HEK293 (cell line): ENCODE data around the gene ARMC2.

ENCODE experiments used
- HIC1 ChIP-seq: fragments of 450-650 bp; formaldehyde crosslinking; IDR thresholded peaks from 2 replicates; pipeline ENCODE4 v1.5.1; 2016; ENCODE audit warnings: missing biosample characterization, missing genetic modification characterization
- KLF9 ChIP-seq: fragments of 450-650 bp; formaldehyde crosslinking; IDR thresholded peaks from 2 replicates; pipeline ENCODE4 v1.5.1; 2016; ENCODE audit warnings: missing biosample characterization, missing genetic modification characterization, low read depth
- MYNN ChIP-seq: fragments of 450-650 bp; formaldehyde crosslinking; IDR thresholded peaks from 2 replicates; pipeline ENCODE4 v1.5.1; 2016; ENCODE audit warnings: missing biosample characterization, missing genetic modification characterization, borderline replicate concordance
- PRDM10 ChIP-seq: fragments of 450-650 bp; formaldehyde crosslinking; IDR thresholded peaks from 2 replicates; pipeline ENCODE4 v1.5.1; 2016; ENCODE audit warnings: missing biosample characterization, missing genetic modification characterization
- PRDM2 ChIP-seq: fragments of 450-650 bp; formaldehyde crosslinking; IDR thresholded peaks from 2 replicates; pipeline ENCODE4 v1.5.1; 2016; ENCODE audit warnings: missing biosample characterization, missing genetic modification characterization, borderline replicate concordance
- ZBTB20 ChIP-seq: fragments of 450-650 bp; formaldehyde crosslinking; IDR thresholded peaks from 2 replicates; pipeline ENCODE4 v1.5.1; 2016; ENCODE audit warnings: missing biosample characterization, missing genetic modification characterization
- ZNF121 ChIP-seq: fragments of 450-650 bp; formaldehyde crosslinking; IDR thresholded peaks from 2 replicates; pipeline ENCODE4 v1.5.1; 2016; ENCODE audit warnings: missing biosample characterization, missing genetic modification characterization
- ZNF157 ChIP-seq: fragments of 450-650 bp; formaldehyde crosslinking; IDR thresholded peaks from 2 replicates; pipeline ENCODE4 v1.5.1; 2016; ENCODE audit warnings: missing biosample characterization, missing genetic modification characterization
- ZNF221 ChIP-seq: fragments of 450-650 bp; formaldehyde crosslinking; IDR thresholded peaks from 2 replicates; pipeline ENCODE4 v1.5.1; 2017; ENCODE audit warnings: missing biosample characterization, missing genetic modification characterization, borderline replicate concordance
- ZNF280D ChIP-seq: fragments of 450-650 bp; formaldehyde crosslinking; IDR thresholded peaks from 2 replicates; pipeline ENCODE4 v1.5.1; 2016; ENCODE audit warnings: missing biosample characterization, missing genetic modification characterization
- ZNF292 ChIP-seq: fragments of 450-650 bp; formaldehyde crosslinking; IDR thresholded peaks from 2 replicates; pipeline ENCODE4 v1.5.1; 2016; ENCODE audit warnings: low read depth, missing biosample characterization, missing genetic modification characterization, borderline replicate concordance
- ZNF426 ChIP-seq: fragments of 450-650 bp; formaldehyde crosslinking; IDR thresholded peaks from 2 replicates; pipeline ENCODE4 v1.5.1; 2017; ENCODE audit warnings: missing biosample characterization, missing genetic modification characterization, mild to moderate bottlenecking, inconsistent platforms, moderate library complexity
- ZNF518A ChIP-seq: fragments of 450-650 bp; formaldehyde crosslinking; conservative IDR thresholded peaks from 2 replicates; pipeline ENCODE4 v1.5.1; 2016; ENCODE audit warnings: low read depth, missing biosample characterization, missing genetic modification characterization
- ZNF791 ChIP-seq: fragments of 450-650 bp; formaldehyde crosslinking; IDR thresholded peaks from 2 replicates; pipeline ENCODE4 v1.5.1; 2016; ENCODE audit warnings: missing biosample characterization, missing genetic modification characterization
- ZSCAN5A ChIP-seq: fragments of 450-650 bp; formaldehyde crosslinking; IDR thresholded peaks from 2 replicates; pipeline ENCODE4 v1.5.1; 2016; ENCODE audit warnings: missing biosample characterization, missing genetic modification characterization

ARMC2 gene

GRCh38 chr6:108966855-108967755 is 118.9 kb downstream of the ARMC2 start (continued):
- TF ChIP-seq ZNF292 (tag by site-specific recombination) (no peak), ZNF221 (tag by site-specific recombination) (no peak), MYNN (tag by site-specific recombination) (no peak), PRDM10 (tag by site-specific recombination) (peak; percentile 86), KLF9 (tag by site-specific recombination) (no peak), ZBTB20 (tag by site-specific recombination) (no peak; the same call in 1 of the 2 replicates), HIC1 (tag by site-specific recombination) (no peak; the same call in 1 of the 2 replicates), ZNF426 (tag by site-specific recombination) (no peak), PRDM2 (no peak), ZNF791 (tag by site-specific recombination) (no peak), ZNF518A (tag by site-specific recombination) (no peak), ZSCAN5A (no peak), ZNF157 (tag by site-specific recombination) (no peak), ZNF280D (tag by site-specific recombination) (no peak), ZNF121 (tag by site-specific recombination) (no peak)
